HG03354 (cell line): ENCODE data around the gene UBE2D4.
"Not testable (repeated sequence)": the region's sequence is repeated elsewhere in the genome, so short reads cannot be mapped to it uniquely, and the experiment has no call there.

Source experiments
- ATAC-seq: cut with Tn5 transposase; IDR thresholded peaks from one replicate; pipeline ENCODE4 v1.9.1; 2021; ENCODE audit warnings: mild to moderate bottlenecking; ENCODE audit not compliant: unreplicated experiment, poor library complexity, severe bottlenecking

The UBE2D4 gene

DNA sequence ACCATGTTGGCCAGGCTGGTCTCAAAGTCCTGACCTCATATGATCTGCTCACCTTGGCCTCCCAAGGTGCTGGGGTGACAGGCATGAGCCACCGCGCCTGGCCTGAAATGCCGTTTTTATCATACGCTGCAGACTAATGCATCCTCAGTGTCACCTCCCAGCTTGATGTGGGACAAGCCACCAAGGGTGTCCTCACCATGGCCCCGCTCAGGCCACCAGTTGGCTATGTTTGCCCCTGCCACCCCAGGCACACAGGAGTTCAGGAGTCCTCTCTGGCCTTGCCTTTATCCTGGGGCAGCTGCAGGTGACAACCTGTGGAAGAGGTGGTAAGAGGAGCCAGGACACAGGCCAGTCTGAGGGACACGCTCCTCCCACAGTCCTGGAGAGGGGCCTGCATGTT is 68.4 kb downstream of the UBE2D4 start:
- not testable (repeated sequence) for ATAC-seq

DNA sequence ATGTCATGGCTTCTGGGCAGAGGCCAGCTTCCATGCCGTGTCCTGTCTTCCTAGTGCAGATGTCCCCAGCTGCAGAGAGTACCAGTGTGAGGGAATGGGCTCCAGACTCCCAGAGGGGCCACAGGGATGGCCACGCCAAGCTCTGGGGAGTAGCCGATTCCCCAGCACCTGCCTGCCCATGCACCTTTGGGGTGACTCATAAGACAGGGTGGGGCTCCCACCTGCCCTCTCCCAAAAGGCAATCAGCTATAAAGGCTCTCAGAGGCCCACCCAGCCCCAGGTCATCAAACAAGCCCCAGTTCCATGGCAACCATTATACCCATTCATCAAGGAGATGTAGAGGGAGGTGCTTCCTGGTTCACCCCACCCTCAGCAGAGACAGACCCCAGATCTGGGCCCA is 71.3 kb downstream of the UBE2D4 start, which contains the start of gene SPDYE1:
Gene SPDYE1, plus strand, starts transcription at position 366 of the 400 bp plus-strand sequence. CDS start 2,053 bp downstream, outside the sequence.
- ATAC-seq = not testable (repeated sequence)
